Measurements from ENCODE around the gene CLDN20. TPM values are rescaled to one million over a fixed set of nuclear protein-coding genes. Genes with fewer than 3 reads are reported as not detected.

CLDN20 gene
- total RNA-seq, 4 donors from 2014 or later, result not detected

GRCh38 chr6:155269765-155270164 is 6.0 kb downstream of the CLDN20 start:
- Histone ChIP-seq H3K9me3 (no peaks in the 10 kb centered on the region), H3K4me3 (no peak overlapping the region), H3K36me3 (no peaks in the 10 kb centered on the region), H3K27ac (replicated peaks in 1 of 4) (no peak overlapping the region), H3K27me3 (no peaks in the 10 kb centered on the region), H3K4me1 (peaks cover 23 to 32% (median 30%) of the 10 kb centered on the region in 4 donors)
- TF ChIP-seq EP300 (IDR thresholded peaks at IDR 0.05), result no peak
- no peak for TF ChIP-seq POLR2A (IDR thresholded peaks at IDR 0.05; ENCODE audit: low read depth)
- TF ChIP-seq, protein P1, sequence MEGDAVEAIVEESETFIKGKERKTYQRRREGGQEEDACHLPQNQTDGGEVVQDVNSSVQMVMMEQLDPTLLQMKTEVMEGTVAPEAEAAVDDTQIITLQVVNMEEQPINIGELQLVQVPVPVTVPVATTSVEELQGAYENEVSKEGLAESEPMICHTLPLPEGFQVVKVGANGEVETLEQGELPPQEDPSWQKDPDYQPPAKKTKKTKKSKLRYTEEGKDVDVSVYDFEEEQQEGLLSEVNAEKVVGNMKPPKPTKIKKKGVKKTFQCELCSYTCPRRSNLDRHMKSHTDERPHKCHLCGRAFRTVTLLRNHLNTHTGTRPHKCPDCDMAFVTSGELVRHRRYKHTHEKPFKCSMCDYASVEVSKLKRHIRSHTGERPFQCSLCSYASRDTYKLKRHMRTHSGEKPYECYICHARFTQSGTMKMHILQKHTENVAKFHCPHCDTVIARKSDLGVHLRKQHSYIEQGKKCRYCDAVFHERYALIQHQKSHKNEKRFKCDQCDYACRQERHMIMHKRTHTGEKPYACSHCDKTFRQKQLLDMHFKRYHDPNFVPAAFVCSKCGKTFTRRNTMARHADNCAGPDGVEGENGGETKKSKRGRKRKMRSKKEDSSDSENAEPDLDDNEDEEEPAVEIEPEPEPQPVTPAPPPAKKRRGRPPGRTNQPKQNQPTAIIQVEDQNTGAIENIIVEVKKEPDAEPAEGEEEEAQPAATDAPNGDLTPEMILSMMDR (IDR thresholded peaks at IDR 0.05), result no peak
- TF ChIP-seq POLR2AphosphoS5 (IDR thresholded peaks at IDR 0.05), result no peak
- intact Hi-C loops (cut with DNase I), result no loop called here
- no peak for DNase-seq (ENCODE audit: extremely low spot score)
- WGBS, result 82% methylated on average over 3 of the region's 3 CpGs

DNA sequence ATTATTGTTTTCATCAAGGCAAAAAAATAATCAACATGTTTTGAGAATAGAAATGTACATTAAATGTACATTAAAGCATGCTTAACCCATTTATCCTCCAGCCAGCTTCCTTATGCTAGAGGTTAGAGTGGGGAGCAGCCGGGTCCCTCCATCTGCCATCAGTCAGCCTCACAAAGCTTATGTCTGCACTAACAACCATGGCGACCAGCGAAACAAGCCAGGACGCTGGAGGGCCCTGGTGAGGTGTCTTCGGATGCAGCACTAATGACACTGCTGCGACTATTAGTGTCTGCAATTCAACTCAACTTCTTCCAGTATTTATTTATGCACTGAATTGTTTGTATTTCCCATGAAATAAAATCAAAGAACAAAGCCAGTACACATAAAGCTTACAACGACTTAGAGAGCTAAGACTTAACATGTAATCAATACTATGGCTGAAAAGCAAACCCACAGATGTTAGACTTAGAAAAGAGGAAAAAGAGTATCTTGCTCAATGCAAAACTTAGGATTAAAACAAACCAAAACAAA is 6.8 kb downstream of the CLDN20 start:
- intact Hi-C loops (cut with DNase I), result no loop called here
- no peak for TF ChIP-seq EP300 (IDR thresholded peaks at IDR 0.05)
- no peak for TF ChIP-seq POLR2A (IDR thresholded peaks at IDR 0.05; ENCODE audit: low read depth)
- TF ChIP-seq POLR2AphosphoS5 (IDR thresholded peaks at IDR 0.05), result no peak
- TF ChIP-seq, protein P1 (IDR thresholded peaks at IDR 0.05), result no peak
- no peak for DNase-seq (ENCODE audit: extremely low spot score)
- peaks cover 23 to 36% (median 33%) of the 10 kb centered on the region in 4 donors for H3K4me1 ChIP-seq
- 87% methylated on average over 7 of the region's 7 CpGs for WGBS
- H3K27me3 ChIP-seq, result no peaks in the 10 kb centered on the region
- no peaks in the 10 kb centered on the region for H3K9me3 ChIP-seq
- no peaks in the 10 kb centered on the region for H3K36me3 ChIP-seq
- no peak overlapping the region for H3K4me3 ChIP-seq
- no peak overlapping the region for H3K27ac ChIP-seq (replicated peaks in 1 of 4)

- Histone ChIP-seq H3K27me3 (no peaks in the 10 kb centered on the region), H3K9me3 (no peaks in the 10 kb centered on the region), H3K27ac (replicated peaks in 1 of 4) (no peak overlapping the region), H3K4me3 (no peak overlapping the region), H3K4me1 (peaks cover 26 to 41% (median 38%) of the 10 kb centered on the region in 4 donors), H3K36me3 (no peaks in the 10 kb centered on the region)
- no peak for DNase-seq (ENCODE audit: extremely low spot score)
- intact Hi-C loops (cut with DNase I), result no loop called here
- no peak for TF ChIP-seq POLR2AphosphoS5 (IDR thresholded peaks at IDR 0.05)
- TF ChIP-seq POLR2A (IDR thresholded peaks at IDR 0.05; ENCODE audit: low read depth), result no peak
- TF ChIP-seq EP300 (IDR thresholded peaks at IDR 0.05), result no peak
- TF ChIP-seq, protein P1 (IDR thresholded peaks at IDR 0.05), result no peak
These were observed 7.3 kb downstream of the CLDN20 start for GRCh38 chr6:155271145-155271544.

DNA sequence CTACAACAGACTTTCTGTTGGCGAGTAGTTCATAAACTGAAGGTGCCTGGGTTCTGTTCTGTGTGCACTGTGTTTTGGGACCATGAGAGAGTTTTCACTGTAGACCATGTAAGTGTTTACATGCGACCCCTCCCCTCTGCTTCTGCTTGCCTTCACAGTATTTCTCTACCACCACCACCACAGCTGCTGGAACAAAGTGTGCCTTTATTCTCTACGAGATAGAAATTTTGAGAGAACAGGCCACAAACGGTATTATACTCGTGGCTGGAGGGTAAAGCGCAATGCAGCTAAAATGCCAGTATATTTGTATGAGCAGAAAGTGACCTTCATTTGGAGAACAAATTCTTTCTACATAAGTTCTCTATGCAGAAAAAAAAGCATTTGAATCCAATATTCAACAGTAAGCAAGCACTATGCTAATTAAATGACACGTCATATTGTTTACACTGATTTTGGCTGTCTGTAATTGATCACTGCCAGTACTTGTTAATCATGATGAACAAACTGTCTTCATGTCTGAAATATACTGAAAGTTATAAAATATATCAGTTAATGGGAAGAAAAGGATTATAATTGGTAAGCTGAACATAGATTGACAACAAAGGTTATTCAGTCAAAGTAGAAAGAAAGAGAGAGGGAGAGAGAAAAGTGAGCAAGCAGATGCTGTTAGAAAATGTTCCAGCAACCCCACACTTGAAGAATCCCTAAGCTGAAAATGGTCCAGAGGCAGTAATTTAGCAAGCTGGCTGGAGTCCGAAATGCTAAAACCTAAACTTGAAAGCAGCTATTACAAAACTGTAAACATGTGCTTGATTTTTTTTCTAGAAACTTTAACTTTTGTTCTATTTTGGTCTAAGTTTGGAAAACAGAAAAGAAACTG is 8.8 kb downstream of the CLDN20 start:
- no peak for DNase-seq (ENCODE audit: extremely low spot score)
- H3K4me3 ChIP-seq, result no peak overlapping the region
- H3K9me3 ChIP-seq, result no peaks in the 10 kb centered on the region
- intact Hi-C loops (cut with DNase I), result no loop called here
- H3K27ac ChIP-seq (replicated peaks in 1 of 4), result peak overlapping the region; percentile 48 to 65 (median 58)
- H3K4me1 ChIP-seq, result peaks cover 28 to 47% (median 44%) of the 10 kb centered on the region in 4 donors
- TF ChIP-seq EP300 (IDR thresholded peaks at IDR 0.05), result no peak
- TF ChIP-seq, protein P1 (IDR thresholded peaks at IDR 0.05), result no peak
- TF ChIP-seq POLR2A (IDR thresholded peaks at IDR 0.05; ENCODE audit: low read depth), result no peak
- no peak for TF ChIP-seq POLR2AphosphoS5 (IDR thresholded peaks at IDR 0.05)
- H3K36me3 ChIP-seq, result no peaks in the 10 kb centered on the region
- no peaks in the 10 kb centered on the region for H3K27me3 ChIP-seq
- 54% methylated on average over 8 of the region's 8 CpGs for WGBS
